K562 (cell line): ENCODE measurements around the gene HSPA1L. TPM values are rescaled to one million over a fixed set of nuclear protein-coding genes. Genes with fewer than 3 reads are reported as not detected.

Source experiments
- ATAC-seq: fragments of 200-7000 bp; cut with Tn5 transposase; 3 replicates; pipeline ENCODE4 v1.9.1; 2020; ENCODE audit warnings: moderate library complexity
- BruUV-seq: library from RNA; stranded (reverse); fragments of 400-500 nt; replicated peaks from 2 replicates; lab custom pipeline; 2021; lab: Mats Ljungman, UMichigan
- CTCF ChIA-PET: fragments of 300-600 bp; formaldehyde crosslinking; extraction: SDS; loops from one replicate; lab custom pipeline; 2021; ENCODE audit warnings: low intra/inter-chr PET ratio; lab: Yijun Ruan, JAX
- POLR2A ChIA-PET: fragments of 300-600, 350-650 bp; sonication (Branson Sonifier 250); formaldehyde crosslinking; extraction: SDS; loops from one replicate; lab custom pipeline; 2021; ENCODE audit warnings: antibody characterized with exemption, inconsistent platforms; lab: Yijun Ruan, JAX
- DNase-seq, 4 experiments: peaks; one replicate each; pipeline versions ENCODE4 v3.0.0 to v3.0.0-alpha.2; 2011 to 2018; ENCODE audit warnings: low spot score in 3 of 4, mixed read lengths in 3 of 4; ENCODE audit errors: extremely low read depth in 1 of 4
- FAIRE-seq: peaks from 2 replicates; lab custom pipeline; 2011; peaks lifted over from hg19 to GRCh38; lab: Jason Lieb, UNC
- H2AFZ ChIP-seq: 2 replicates; pipeline ENCODE4 v1.6.0; 2011; ENCODE audit warnings: low read depth, low read length, control low read depth, inconsistent platforms
- H3K27ac ChIP-seq: fragments of 200-600 bp; 3 replicates; pipeline ENCODE4 v1.8.0; 2011; ENCODE audit warnings: low read depth, mild to moderate bottlenecking, control low read depth, inconsistent platforms, low read length, moderate library complexity, mixed read lengths; ENCODE audit errors: extremely low read depth
- H3K27me3 ChIP-seq, 2 experiments: fragments of 300-600 bp in 1 of 2; 2 replicates in 1 of 2; 3 replicates in 1 of 2; pipeline versions ENCODE4 v1.6.0 to v1.8.0; 2011; ENCODE audit warnings: inconsistent platforms in 2 of 2, low read length in 2 of 2, mild to moderate bottlenecking in 1 of 2, mixed read lengths in 1 of 2, moderate library complexity in 1 of 2; ENCODE audit not compliant: control insufficient read depth in 2 of 2, insufficient read depth in 2 of 2
- H3K36me3 ChIP-seq: fragments of 300-600 bp; 3 replicates; pipeline ENCODE4 v1.8.0; 2011; ENCODE audit warnings: mild to moderate bottlenecking, low read length, inconsistent platforms; ENCODE audit not compliant: control insufficient read depth, insufficient read depth
- H3K4me1 ChIP-seq, 2 experiments: fragments of 200-600 bp in 1 of 2; replicated peaks in 1 of 2; 2 replicates in 1 of 2; 3 replicates in 1 of 2; pipeline versions ENCODE4 v1.5.1 to v1.8.0; 2011; ENCODE audit warnings: inconsistent platforms in 2 of 2, low read length in 2 of 2, mild to moderate bottlenecking in 1 of 2, mixed read lengths in 1 of 2, moderate library complexity in 1 of 2; ENCODE audit not compliant: control insufficient read depth in 2 of 2, insufficient read depth in 2 of 2
- H3K4me2 ChIP-seq: 2 replicates; pipeline ENCODE4 v1.6.1; 2011; ENCODE audit warnings: low read length, control low read depth, inconsistent platforms, mixed read lengths; ENCODE audit not compliant: insufficient read depth
- H3K4me3 ChIP-seq: fragments of 200-600 bp; sonication (generic), shearing (Covaris generic); 2 replicates; pipeline ENCODE4 v1.5.1; 2016; ENCODE audit warnings: control low read depth, inconsistent platforms
- H3K79me2 ChIP-seq: fragments of 200-600 bp; 3 replicates; pipeline ENCODE4 v1.8.0; 2011; ENCODE audit warnings: low read length, inconsistent platforms; ENCODE audit not compliant: control insufficient read depth, insufficient read depth
- H3K9ac ChIP-seq, 2 experiments: 2 replicates each; pipeline versions ENCODE4 v1.6.0 to v1.6.1; 2011; ENCODE audit warnings: low read depth in 2 of 2, low read length in 2 of 2, control low read depth in 1 of 2, inconsistent platforms in 1 of 2, mild to moderate bottlenecking in 1 of 2, mixed read lengths in 1 of 2; ENCODE audit not compliant: insufficient read depth in 1 of 2
- H3K9me1 ChIP-seq: one replicate; pipeline ENCODE4 v1.6.0; 2011; ENCODE audit warnings: inconsistent platforms, mild to moderate bottlenecking, low read length, moderate library complexity; ENCODE audit not compliant: control insufficient read depth, insufficient read depth
- H3K9me3 ChIP-seq: replicated peaks from 2 replicates; pipeline ENCODE4 v1.5.1; 2011; ENCODE audit warnings: low read depth, low read length, inconsistent platforms; ENCODE audit not compliant: control insufficient read depth, insufficient read depth
- H4K20me1 ChIP-seq: replicated peaks from 2 replicates; pipeline ENCODE4 v1.6.1; 2011; ENCODE audit warnings: low read length, inconsistent platforms, mixed read lengths; ENCODE audit not compliant: control insufficient read depth, insufficient read depth
- FOXP4 ChIP-seq: sonication (generic); formaldehyde crosslinking; IDR thresholded peaks from 2 replicates; pipeline ENCODE4 v1.8.0; 2022; ENCODE audit warnings: mild to moderate bottlenecking, missing genetic modification reagents, borderline replicate concordance
- HDAC2 ChIP-seq: fragments of 450-650 bp; IDR thresholded peaks from 2 replicates; pipeline ENCODE4 v1.6.1; 2016; ENCODE audit warnings: mild to moderate bottlenecking
- HMG20B ChIP-seq: fragments of 250-450 bp; sonication (Bioruptor Pico); IDR thresholded peaks from 2 replicates; pipeline ENCODE4 v1.5.0; 2021; ENCODE audit warnings: mild to moderate bottlenecking
- MAX ChIP-seq: sonication (generic); formaldehyde crosslinking; IDR thresholded peaks from 2 replicates; pipeline ENCODE4 v1.9.0; 2022; ENCODE audit warnings: mild to moderate bottlenecking, missing genetic modification reagents
- MAZ ChIP-seq, 2 experiments: fragments of 450-650 bp in 1 of 2; sonication (generic) in 1 of 2; formaldehyde crosslinking; IDR thresholded peaks in 1 of 2; conservative IDR thresholded peaks in 1 of 2; 2 replicates each; pipeline versions ENCODE4 v1.4.0 to v1.5.0; 2020; ENCODE audit warnings: mild to moderate bottlenecking in 1 of 2, missing genetic modification reagents in 1 of 2
- MYNN ChIP-seq, 2 experiments: sonication (generic); formaldehyde crosslinking in 1 of 2; IDR thresholded peaks; 2 replicates each; pipeline versions ENCODE4 v1.5.0 to v1.6.1; 2016 to 2020; ENCODE audit warnings: antibody characterized with exemption in 1 of 2, missing genetic modification reagents in 1 of 2
- PML ChIP-seq: IDR thresholded peaks from 2 replicates; pipeline ENCODE4 v1.6.1; 2012; ENCODE audit warnings: low read length, inconsistent platforms
- POLR2A ChIP-seq: fragments of 450-650 bp; conservative IDR thresholded peaks from 2 replicates; pipeline ENCODE4 v1.6.1; 2016
- USF1 ChIP-seq: sonication (generic); formaldehyde crosslinking; IDR thresholded peaks from 2 replicates; pipeline ENCODE4 v1.9.0; 2022; ENCODE audit warnings: mild to moderate bottlenecking, missing genetic modification reagents
- ZNF184 ChIP-seq: sonication (generic); formaldehyde crosslinking; IDR thresholded peaks from 2 replicates; pipeline ENCODE4 v1.5.0; 2020; ENCODE audit warnings: missing genetic modification reagents
- ZNF347 ChIP-seq: fragments of 450-650 bp; formaldehyde crosslinking; IDR thresholded peaks from 2 replicates; pipeline ENCODE4 v1.4.0; 2020; ENCODE audit warnings: low read depth, mild to moderate bottlenecking, moderate library complexity
- ZNF431 ChIP-seq: sonication (generic); formaldehyde crosslinking; IDR thresholded peaks from 2 replicates; pipeline ENCODE4 v1.8.0; 2022; ENCODE audit warnings: mild to moderate bottlenecking, missing genetic modification reagents
- WGBS: fragments of 100-300 bp; shearing (Covaris generic); methylation state at CpG from one replicate; pipeline ENCODE4 v1.1.6; 2016; ENCODE audit warnings: low coverage, mixed read lengths; ENCODE audit not compliant: insufficient coverage; ENCODE audit errors: missing lambda C conversion rate; 5-methylcytosine and 5-hydroxymethylcytosine counted together
- in situ Hi-C: fragments of 300-500 bp; cut with MboI; formaldehyde crosslinking; loops from 4 replicates; pipeline ENCODE4 v1.15.0; 2018; ENCODE audit warnings: inconsistent platforms, mixed read lengths
- intact Hi-C: fragments of 100-400 bp; cut with micrococcal nuclease; formaldehyde crosslinking; loops from 2 replicates; pipeline ENCODE4 v1.14.2; 2022
- polyA plus RNA-seq, 8 experiments: library from polyadenylated mRNA; depleted of rRNA in 4 of 8; stranded (reverse) in 5 of 8; unstranded in 3 of 8; fragments of >200 nt; fragmentation: Nextera tagmentation in 2 of 8; fragmentation: Illumina TruSeq in 1 of 8; extraction: Ambion mirVana in 2 of 8; extraction: Trizol in 1 of 8; gene quantifications; 2 replicates each; pipeline versions ENCODE4 v1.2.1 to v1.2.3, GENCODE V29; 2011 to 2014; ENCODE audit warnings: inconsistent platforms in 1 of 8, missing spikeins in 1 of 8
- total RNA-seq, 7 experiments: library from RNA; depleted of rRNA in 6 of 7; stranded (reverse); fragments of >200 nt in 6 of 7; fragmentation: Illumina TruSeq in 2 of 7; extraction: Trizol in 2 of 7; gene quantifications; 2 replicates each; pipeline versions ENCODE4 v1.2.1 to v1.2.3, GENCODE V29; 2011 to 2021; ENCODE audit warnings: low replicate concordance in 1 of 7
- TF ChIP-seq, protein P1 (sequence below): fragments of 250-450 bp; sonication (Bioruptor Pico); IDR thresholded peaks from 2 replicates; pipeline ENCODE4 v1.9.0; 2021; ENCODE audit warnings: mild to moderate bottlenecking, inconsistent platforms

The HSPA1L gene
- total and polyA plus RNA-seq, 9 of the 15 experiments (the other 6 are each of a cell fraction or from before 2014, with no cell fraction given), result 0.14 to 2.1 (median 1.3) TPM

DNA sequence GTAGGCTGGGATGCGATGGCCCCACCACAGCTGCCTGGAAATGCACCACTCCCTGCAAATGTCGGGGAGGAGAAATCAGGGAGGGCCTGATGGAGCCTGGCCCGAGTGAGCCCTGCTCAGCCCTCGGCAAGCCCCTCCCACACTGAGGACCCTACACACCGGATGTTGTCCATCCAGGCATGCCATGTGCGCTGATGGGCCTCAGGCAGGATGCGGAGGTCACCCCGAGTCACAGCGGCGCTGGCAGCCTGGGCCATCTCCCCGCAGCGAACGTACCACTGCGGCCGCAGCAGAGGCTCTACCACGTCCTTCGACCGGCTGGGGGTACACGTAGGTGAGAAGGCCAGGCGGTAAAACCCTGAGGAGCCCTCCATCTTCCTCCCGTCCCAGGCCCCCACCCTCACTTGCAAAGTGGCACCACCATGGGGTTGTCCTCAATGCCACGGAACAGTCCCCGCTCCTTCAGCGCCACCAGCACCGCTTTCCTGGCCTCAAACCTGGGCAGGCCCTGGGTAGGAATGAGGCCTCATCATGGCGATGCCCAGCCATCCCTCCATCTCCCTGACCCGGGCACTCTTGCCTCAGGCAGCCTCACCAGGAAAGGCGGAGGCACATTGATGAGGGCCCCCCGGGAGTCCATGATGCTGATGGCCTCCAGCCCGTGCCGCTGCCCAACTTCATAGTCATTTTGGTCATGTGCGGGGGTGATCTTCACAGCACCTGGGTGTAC lies 32.8 kb downstream of the HSPA1L start:
- Histone ChIP-seq H3K9me1 (no peaks in the 10 kb centered on the region), H3K36me3 (peaks cover 98% of the 10 kb centered on the region; the same call in 2 of the 3 replicates), H3K4me1 (peaks cover 12 to 50% of the 10 kb centered on the region in 2 experiments), H2AFZ (no peak overlapping the region), H3K27ac (no peak overlapping the region), H3K9me3 (no peaks in the 10 kb centered on the region), H3K9ac (peak overlapping the region in 1 of 2 experiments; percentile 40; a peak in 1 of 4 replicates), H3K79me2 (no peaks in the 10 kb centered on the region), H3K4me2 (no peak overlapping the region), H3K4me3 (no peak overlapping the region), H4K20me1 (no peaks in the 10 kb centered on the region), H3K27me3 (no peaks in the 10 kb centered on the region)
- DNase-seq, result no peak
- intact Hi-C loops (no loop called here), in situ Hi-C loops (no loop called here)
- no peak for FAIRE-seq
- POLR2A ChIA-PET, result interaction anchor here (0.9 to 5.5 kb wide), 3 partner anchors 8 to 48 kb away, joined by 3 to 47 read pairs (median 3); no protein-coding TSS in a partner anchor
- CTCF ChIA-PET, result no interaction called here
- no peak for ATAC-seq
- 94% methylated on average over 32 of the region's 32 CpGs for WGBS
- BruUV-seq, result TSS peak; percentile 35
- TF ChIP-seq MAZ (CRISPR knock-in tag; conservative IDR thresholded peaks at IDR 0.05 in 1 of 2, IDR thresholded peaks at IDR 0.05 in 1 of 2) (0 out of 4 replicates have a peak, but pooled peaks of 1 of the 2 experiments have one; percentile 25), POLR2A (peak; percentile 46), PML (0 out of 2 replicates have a peak, but pooled peaks have one; percentile 5), HMG20B (CRISPR knock-in tag) (no peak), ZNF347 (CRISPR knock-in tag) (no peak), FOXP4 (peak; percentile 57; the same call in 1 of the 2 replicates), USF1 (peak; percentile 32; the same call in 1 of the 2 replicates), ZNF431 (peak; percentile 54; the same call in 1 of the 2 replicates), MAX (peak; percentile 27; the same call in 1 of the 2 replicates), MYNN (IDR thresholded peaks at IDR 0.05) (0 out of 2 replicates have a peak, but pooled peaks have one; percentile 29), MYNN (CRISPR knock-in tag; IDR thresholded peaks at IDR 0.05) (no peak), HDAC2 (no peak), ZNF184 (CRISPR knock-in tag) (0 out of 2 replicates have a peak, but pooled peaks have one; percentile 7)
- TF ChIP-seq, protein P1, sequence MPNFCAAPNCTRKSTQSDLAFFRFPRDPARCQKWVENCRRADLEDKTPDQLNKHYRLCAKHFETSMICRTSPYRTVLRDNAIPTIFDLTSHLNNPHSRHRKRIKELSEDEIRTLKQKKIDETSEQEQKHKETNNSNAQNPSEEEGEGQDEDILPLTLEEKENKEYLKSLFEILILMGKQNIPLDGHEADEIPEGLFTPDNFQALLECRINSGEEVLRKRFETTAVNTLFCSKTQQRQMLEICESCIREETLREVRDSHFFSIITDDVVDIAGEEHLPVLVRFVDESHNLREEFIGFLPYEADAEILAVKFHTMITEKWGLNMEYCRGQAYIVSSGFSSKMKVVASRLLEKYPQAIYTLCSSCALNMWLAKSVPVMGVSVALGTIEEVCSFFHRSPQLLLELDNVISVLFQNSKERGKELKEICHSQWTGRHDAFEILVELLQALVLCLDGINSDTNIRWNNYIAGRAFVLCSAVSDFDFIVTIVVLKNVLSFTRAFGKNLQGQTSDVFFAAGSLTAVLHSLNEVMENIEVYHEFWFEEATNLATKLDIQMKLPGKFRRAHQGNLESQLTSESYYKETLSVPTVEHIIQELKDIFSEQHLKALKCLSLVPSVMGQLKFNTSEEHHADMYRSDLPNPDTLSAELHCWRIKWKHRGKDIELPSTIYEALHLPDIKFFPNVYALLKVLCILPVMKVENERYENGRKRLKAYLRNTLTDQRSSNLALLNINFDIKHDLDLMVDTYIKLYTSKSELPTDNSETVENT (CRISPR knock-in tag), result 0 out of 2 replicates have a peak, but pooled peaks have one; percentile 36
